Erythroblast (primary cell): ENCODE data around the gene OR2D3.
"Not testable (repeated sequence)": the region's sequence is repeated elsewhere in the genome, so short reads cannot be mapped to it uniquely, and the experiment has no call there.

Experiments used
- DNase-seq, 2 experiments: peaks; one replicate each; lab custom pipeline; 2025; lab: John Stamatoyannopoulos, UW
- GATA1 ChIP-seq: IDR thresholded peaks from 2 replicates; pipeline ENCODE4 v1.6.1; 2011; ENCODE audit warnings: low read depth, mild to moderate bottlenecking, control low read depth, low read length, moderate library complexity
- POLR2A ChIP-seq: IDR thresholded peaks from 2 replicates; pipeline ENCODE4 v1.6.1; 2011; ENCODE audit warnings: mild to moderate bottlenecking, low read length

OR2D3 gene

DNA sequence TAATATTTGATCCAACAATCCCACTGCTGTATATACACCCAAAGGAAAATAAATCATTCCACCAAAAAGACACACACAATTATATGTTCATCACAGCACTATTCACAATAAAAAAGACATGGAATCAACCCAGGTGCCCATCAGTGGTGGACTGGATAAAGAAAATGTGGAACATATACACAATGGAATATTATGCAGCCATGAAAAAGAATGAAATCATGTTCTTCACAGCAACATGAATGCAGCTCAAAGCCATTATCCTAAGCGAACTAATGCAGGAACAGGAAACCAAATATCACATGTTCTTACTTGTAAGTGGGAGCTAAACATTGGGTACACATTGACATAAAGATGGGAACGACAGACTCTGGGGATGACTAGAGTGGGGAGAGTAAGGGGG lies 1.1 kb upstream of the OR2D3 start:
- TF ChIP-seq GATA1 (no peak), POLR2A (no peak)
- DNase-seq, result no peak

DNA sequence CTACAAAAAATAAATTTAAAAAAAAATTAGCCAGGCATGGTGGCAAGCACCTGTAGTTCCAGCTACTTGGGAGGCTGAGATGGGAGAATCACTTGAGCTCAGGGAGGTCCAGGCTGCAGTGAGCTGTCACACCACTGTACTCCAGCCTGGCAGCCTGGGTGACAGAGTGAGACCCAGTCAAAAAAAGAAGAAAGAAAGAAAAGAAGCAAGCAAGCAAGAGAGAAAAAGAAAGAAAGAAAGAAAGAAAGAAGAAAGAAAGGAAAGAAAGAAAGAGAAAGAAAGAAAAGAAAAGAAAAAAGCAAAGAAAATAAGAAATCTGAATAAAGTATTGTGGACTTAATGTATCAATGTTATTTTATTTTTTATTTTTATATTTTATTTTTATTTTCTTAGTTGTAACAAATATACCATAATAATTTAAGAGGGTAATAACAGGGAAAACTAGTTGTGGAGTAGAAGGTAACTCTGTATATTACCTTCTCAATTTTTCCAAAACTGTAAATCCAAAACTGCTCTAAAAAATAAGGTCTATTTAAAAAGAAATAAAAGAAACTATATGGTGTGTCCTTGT lies 4.3 kb downstream of the OR2D3 start:
- DNase-seq, result no peak
- TF ChIP-seq GATA1 (no peak), POLR2A (no peak)

DNA sequence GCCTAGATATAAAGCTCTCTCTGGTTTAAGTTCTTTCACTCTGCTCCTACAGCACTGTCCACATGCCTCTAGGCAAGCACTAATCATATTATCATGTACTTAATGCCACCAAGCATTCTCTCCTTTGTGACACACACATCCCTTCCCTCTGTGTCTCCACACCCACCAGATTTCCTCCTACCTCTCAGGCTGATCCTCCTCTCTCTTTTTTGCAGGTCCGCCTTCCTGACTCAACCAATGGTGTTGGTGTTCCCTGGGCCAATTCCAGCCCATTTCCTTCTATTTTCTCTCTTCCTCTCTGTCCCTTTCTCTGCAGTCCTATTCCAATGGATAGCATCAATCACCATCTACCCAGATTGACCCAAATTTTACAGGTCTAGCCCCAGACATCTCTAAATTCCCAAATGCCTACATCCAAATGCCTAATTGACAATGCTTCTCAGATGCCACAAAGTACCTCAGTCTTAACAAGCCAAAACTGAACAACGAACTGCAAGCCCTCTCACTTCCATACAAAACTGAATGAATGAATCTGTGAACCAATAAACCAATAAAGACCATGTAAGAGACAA lies 4.9 kb downstream of the OR2D3 start:
- DNase-seq, result no peak

DNA sequence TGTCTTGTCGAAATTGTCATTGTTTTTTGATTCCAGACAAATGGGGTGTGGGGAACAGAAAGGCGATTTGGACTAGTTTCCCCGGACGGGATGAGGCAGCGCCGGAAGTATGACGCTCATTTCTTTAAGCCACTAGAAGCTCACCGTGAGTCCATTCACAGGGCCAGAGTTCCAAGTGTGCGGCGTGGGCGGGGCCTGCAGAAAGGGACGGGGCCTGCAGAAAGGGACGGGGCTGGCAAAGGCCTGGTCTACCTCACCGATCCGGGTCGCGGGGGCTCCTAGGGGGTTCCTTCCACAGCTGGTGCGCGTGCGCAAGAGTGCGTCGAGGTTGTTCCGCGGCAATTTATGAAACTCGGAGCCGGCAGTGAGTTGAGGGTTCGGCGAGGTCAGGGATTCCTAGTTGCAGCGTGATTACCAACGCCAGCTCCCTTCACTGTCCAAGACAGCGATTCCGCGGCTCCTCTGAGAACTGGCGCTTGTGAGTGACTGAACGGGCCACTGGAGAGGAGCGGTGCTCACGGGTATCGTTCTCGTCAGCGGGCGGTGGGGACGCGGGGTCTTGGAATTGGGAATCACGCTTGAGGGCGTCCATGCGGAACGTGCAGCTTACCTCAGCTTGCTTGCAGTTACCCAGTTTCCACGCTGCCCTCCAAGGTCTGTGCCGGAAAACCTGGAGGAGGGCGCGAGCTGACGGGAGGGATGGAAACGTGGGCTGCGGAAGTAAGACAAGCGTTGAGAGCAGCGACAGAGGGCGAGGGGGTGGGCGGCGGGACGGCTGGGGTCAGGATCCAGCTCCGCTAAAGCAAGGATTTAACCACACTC lies 5.6 kb downstream of the OR2D3 start, which contains the start of gene ZNF215:
ZNF215 (plus strand) TSS at position 219 of the 822 bp plus-strand sequence. CDS start 5,847 bp downstream, outside the sequence.
- DNase-seq, result peak; percentile 73 to 84
- TF ChIP-seq GATA1, result no peak
- peak; percentile 44 for TF ChIP-seq POLR2A

More for the DNA sequence above, 4.9 kb downstream of the OR2D3 start:
- TF ChIP-seq GATA1, result no peak
- TF ChIP-seq POLR2A, result no peak

DNA sequence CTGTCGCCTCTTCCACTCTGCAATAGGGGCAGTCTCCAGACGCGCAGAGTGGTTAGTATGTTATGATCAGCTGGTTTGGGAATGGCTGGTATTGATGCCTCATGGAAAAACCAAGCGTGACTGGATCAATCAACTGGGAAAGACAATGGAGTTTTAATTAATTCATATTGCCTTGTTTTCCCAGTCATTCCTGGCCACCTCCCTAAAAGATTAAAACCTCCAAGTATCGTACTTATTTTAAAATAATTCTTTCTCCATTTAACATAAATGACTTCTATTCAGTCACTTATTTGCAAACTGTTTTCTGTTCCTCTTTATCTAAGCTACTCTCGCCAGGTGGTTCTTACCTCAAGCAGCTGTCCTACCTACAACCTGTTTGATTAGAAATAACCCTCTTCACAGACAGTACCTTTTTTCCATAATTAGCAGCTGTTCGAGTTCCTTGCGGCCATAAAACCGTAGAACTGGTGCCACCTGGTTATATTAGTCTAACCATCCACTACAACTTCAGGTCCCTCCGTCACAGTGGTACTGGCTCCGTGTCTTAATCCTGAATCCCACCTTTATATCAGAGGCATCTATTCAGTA lies 6.3 kb downstream of the OR2D3 start:
- no peak for TF ChIP-seq GATA1
- no peak for DNase-seq

DNA sequence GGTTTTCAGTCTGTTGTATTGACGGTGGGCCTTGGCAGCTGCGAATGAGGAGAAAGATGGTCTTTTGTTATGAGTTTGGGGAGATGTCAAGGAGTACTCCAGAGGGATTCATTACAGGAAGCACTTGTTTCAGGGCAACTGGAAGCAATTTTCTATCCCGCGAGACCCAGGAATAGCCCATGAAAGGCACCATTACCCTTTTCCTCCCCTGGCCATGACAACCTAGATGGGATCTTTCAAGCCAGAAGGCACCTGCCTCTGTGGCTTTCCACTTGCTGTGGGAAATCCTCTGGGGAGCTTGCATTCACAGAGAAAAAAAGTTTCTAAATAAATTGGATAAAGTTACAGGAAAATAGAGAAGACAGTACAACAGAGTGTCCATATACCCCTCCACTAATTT lies 8.1 kb downstream of the OR2D3 start:
- no peak for DNase-seq
- no peak for TF ChIP-seq POLR2A
- TF ChIP-seq GATA1, result no peak

DNA sequence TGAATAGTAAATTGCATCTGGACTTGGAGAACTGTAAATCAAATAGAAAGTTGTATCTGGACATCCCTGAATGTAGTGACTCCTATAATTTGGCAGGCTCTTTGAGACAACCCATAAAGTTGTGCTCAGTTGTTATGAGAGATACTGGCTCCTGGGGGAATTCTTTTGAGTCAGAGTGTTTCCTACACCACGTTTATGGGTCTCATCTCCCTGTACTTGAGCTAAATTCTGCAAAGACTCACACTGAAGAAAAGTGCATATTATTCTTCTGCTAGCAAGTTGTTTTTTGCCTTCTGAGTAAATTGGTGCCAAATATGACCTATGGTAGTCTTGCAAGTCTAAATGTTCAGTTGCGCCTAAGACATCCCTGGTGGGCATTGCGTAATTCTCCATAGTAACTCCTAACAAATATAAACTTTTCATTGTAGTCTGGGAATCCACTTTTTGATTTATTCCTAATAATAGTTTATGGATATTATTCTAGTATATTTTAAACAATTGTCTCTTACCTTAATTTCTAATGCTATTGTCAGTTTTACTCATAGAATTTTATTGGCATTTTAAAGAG lies 10.4 kb downstream of the OR2D3 start:
- DNase-seq, result no peak
- TF ChIP-seq GATA1 (no peak), POLR2A (no peak)

DNA sequence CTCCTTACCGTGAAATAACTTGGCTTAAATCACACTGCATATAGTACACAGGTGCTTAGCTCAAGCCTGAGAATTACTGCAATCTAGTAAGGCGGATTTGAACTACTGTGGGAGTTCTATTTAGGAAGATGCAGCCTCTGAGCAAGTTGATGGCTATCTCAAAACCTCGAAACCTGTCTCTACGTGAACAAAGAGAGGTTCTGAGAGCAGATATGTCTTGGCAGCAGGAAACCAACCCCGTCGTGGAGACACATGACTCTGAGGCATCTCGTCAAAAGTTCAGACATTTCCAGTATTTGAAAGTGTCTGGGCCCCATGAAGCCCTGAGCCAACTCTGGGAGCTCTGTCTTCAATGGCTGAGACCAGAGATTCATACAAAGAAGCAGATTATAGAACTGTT lies 11.3 kb downstream of the OR2D3 start:
- no peak for DNase-seq
- TF ChIP-seq POLR2A (no peak), GATA1 (no peak)

DNA sequence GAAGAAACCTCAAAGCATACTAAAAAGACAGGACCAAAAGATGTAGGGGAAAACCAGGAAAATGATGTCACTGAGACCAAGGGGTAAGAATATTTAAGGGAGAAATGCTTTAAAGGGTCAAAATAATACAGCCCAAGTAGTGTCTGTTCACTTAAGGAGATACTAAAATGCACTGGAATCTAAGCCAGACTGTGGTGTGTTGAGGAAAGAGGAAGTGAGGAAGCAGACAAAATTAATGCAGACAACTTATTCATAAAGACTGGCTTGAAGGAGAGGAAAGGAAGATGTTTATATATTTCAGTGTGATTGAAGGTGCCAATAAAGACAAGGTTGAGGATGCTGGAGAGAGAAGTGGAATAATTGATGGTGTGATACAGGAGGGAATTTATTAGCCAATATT lies 21.2 kb downstream of the OR2D3 start:
- DNase-seq, result no peak
- TF ChIP-seq GATA1 (no peak), POLR2A (no peak)

DNA sequence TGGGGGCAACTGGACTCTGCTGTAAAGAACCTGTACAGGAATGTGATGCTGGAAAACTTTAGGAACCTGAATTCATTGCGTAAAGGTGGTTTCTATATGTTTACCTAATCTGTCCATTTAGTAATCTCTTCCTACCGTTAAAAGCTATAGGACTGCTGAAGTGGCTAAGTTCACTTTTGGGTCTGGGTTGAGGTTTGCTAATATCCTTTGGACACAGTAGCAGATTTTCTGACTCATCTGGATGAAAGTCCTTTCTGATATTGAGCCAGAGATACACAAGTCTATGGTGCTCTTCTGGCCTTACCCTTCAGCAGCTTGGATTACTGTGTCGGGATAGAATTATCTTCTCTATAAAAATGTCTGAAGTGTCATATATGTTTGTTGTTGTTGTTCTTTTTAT lies 22.3 kb downstream of the OR2D3 start:
- TF ChIP-seq POLR2A (no peak), GATA1 (no peak)
- no peak for DNase-seq

DNA sequence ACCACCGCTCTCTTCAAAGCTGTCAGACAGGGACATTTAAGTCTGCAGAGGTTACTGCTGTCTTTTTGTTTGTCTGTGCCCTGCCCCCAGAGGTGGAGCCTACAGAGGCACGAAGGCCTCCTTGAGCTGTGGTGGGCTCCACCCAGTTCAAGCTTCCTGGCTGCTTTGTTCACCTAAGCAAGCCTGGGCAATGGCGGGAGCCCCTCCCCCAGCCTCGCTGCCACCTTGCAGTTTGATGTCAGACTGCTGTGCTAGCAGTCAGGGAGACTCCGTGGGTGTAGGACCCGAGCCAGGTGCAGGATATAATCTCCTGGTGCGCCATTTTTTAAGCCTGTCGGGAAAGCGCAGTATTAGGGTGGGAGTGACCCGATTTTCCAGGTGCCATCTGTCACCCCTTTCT lies 33.4 kb downstream of the OR2D3 start:
- DNase-seq, result not testable (repeated sequence)

DNA sequence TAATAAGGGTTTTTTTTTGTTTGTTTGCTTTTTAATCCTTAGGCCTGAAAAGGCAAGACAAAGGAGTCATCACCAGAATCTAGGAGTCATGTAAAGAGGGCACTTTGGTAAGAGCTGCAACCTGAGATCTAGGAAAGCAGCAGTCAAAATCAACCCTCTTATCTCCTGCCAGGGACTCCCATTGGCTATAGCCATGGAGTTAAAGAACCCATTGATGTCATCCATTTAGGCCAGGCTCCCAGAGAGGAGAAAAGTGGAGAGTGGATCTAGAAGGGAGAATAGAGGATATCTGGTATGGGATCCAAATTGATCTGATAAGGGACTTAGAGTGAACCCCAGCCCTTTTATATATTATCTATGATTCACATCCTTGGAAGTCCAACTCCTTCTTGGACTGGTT lies 41.3 kb downstream of the OR2D3 start:
- TF ChIP-seq POLR2A (no peak), GATA1 (no peak)
- DNase-seq, result no peak

DNA sequence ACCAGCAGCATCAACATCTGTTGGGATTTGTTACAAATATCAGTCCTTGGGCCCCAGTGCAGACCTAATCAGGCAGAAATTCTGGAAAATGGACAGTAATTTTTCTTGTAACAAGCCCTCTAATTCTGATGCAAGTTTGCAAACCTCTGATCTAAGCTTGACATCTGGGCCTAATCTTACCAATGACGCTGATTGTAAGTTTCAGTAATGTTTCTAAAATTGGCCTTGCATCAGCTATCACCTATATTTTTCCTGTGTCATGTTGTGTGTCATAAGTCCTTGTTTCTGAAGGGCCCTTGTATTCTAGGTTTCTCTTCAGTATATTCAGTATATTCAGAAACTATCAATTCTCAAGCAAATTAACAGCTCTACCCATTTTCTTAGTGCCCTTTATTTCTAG lies 41.9 kb downstream of the OR2D3 start:
- no peak for DNase-seq
- TF ChIP-seq GATA1 (no peak), POLR2A (no peak)

DNA sequence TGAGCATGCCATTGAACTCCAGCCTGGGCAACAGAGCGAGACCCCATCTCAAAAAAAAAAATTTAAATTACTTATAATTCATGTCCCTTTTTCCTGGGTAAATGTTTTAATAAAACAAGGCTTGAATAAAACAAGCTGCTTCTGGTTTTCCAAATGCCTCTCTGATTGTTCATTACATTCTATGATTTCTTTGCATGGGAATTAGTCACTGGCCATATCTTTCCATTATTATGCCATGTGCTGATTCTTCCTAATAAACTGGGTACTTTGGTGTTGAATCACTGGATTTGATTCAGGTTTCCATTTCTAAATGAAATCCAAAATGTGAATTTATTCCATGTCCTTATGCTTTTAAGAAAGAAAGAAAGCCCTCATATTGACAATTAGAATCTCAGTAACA lies 48.0 kb downstream of the OR2D3 start:
- DNase-seq, result no peak
- TF ChIP-seq GATA1 (no peak), POLR2A (no peak)

DNA sequence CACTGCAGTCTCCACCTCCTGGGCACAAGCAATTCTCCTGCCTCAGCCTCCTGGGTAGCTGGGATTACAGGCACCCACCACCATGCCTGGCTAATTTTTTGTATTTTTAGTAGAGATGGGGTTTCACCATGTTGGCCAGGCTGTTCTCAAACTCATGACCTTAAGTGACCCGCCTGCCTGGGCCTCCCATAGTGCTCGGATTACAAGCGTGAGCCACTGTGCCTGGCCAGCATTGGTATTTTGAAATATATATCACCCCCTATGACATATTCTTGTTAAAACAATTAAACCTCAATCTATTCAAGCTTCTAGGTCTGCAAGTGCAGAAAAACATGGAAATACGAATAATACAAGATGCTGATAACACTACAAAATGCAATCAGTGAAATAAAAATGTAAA lies 49.1 kb downstream of the OR2D3 start:
- DNase-seq, result not testable (repeated sequence)
